Measurements from ENCODE around the gene HOXC10. TPM values are rescaled to one million over a fixed set of nuclear protein-coding genes. Genes with fewer than 3 reads are reported as not detected.

The HOXC10 gene
- total and polyA plus RNA-seq, 2 donors (not counting 1 experiment from before 2014, with no cell fraction given): not detected

DNA sequence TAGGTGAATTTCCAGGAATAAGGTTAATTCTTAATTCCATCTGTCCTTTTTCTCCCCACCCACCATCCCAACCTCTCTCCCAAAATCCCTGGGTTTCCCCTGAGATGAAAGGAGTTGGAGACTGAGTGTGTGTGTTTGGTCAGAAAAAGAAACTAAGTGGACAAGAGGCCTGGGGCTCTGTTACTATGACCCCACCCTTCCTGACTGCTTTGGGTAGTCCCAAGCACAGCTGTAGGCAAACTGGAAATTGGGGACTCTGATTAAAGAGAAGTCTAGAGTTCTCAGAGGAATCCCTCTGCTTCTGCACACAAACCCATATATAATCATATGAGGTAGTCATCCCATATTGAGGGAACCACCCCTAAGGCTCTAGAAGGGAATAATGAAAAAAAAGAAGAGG lies 37.2 kb upstream of the HOXC10 start:
- DNase-seq (no peak), ATAC-seq (ENCODE audit: low read depth) (no peak)
- intact Hi-C loops (cut with micrococcal nuclease): no loop called here
- H3K4me3 Mint-ChIP-seq: no peak overlapping the region
- H3K4me1 ChIP-seq (ENCODE audit: control insufficient read depth in 2 of 2, insufficient read depth in 2 of 2, low read length in 2 of 2): peaks cover 5 to 33% of the 10 kb centered on the region in 2 donors
- H3K4me1 Mint-ChIP-seq: peaks cover 5% of the 10 kb centered on the region
- H3K9me3 ChIP-seq (ENCODE audit: control extremely low read depth in 1 of 3, control insufficient read depth in 2 of 3, insufficient read depth in 1 of 3, low read length in 2 of 3): peaks cover 0 to 51% (median 4%) of the 10 kb centered on the region in 3 donors
- H3K27me3 ChIP-seq (replicated peaks in 1 of 4; ENCODE audit: control extremely low read depth in 1 of 4, control insufficient read depth in 3 of 4, insufficient read depth in 4 of 4, low read length in 3 of 4): peaks cover 0 to 98% (median 84%) of the 10 kb centered on the region in 4 experiments
- ChIA-PET POLR2A (no interaction called here), CTCF (no interaction called here)
- no peaks in the 10 kb centered on the region for H3K36me3 ChIP-seq (replicated peaks in 1 of 2; ENCODE audit: control extremely low read depth in 1 of 2, control insufficient read depth in 1 of 2, extremely low read depth in 1 of 2, insufficient read depth in 2 of 2, low read length in 1 of 2)
- H3K4me2 ChIP-seq (replicated peaks; ENCODE audit: low read depth, low read length, poor library complexity, severe bottlenecking): no peak overlapping the region
- no peaks in the 10 kb centered on the region for H3K79me2 ChIP-seq (ENCODE audit: control insufficient read depth, insufficient read depth, low read length)
- TF ChIP-seq, protein P1, sequence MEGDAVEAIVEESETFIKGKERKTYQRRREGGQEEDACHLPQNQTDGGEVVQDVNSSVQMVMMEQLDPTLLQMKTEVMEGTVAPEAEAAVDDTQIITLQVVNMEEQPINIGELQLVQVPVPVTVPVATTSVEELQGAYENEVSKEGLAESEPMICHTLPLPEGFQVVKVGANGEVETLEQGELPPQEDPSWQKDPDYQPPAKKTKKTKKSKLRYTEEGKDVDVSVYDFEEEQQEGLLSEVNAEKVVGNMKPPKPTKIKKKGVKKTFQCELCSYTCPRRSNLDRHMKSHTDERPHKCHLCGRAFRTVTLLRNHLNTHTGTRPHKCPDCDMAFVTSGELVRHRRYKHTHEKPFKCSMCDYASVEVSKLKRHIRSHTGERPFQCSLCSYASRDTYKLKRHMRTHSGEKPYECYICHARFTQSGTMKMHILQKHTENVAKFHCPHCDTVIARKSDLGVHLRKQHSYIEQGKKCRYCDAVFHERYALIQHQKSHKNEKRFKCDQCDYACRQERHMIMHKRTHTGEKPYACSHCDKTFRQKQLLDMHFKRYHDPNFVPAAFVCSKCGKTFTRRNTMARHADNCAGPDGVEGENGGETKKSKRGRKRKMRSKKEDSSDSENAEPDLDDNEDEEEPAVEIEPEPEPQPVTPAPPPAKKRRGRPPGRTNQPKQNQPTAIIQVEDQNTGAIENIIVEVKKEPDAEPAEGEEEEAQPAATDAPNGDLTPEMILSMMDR (IDR thresholded peaks at IDR 0.05): no peak
- no peak for TF ChIP-seq EZH2 (IDR thresholded peaks at IDR 0.05; ENCODE audit: borderline replicate concordance, insufficient read depth, low read depth, low read length, poor library complexity, severe bottlenecking)
- H2AFZ ChIP-seq (ENCODE audit: insufficient read depth, low read depth, low read length, poor library complexity, severe bottlenecking): no peak overlapping the region
- H3K9me3 Mint-ChIP-seq (ENCODE audit: insufficient read depth): no peaks in the 10 kb centered on the region
- no peak overlapping the region for H3K4me3 ChIP-seq (ENCODE audit: control extremely low read depth in 1 of 5, extremely low read depth in 1 of 5, insufficient read depth in 1 of 5, low read depth in 2 of 5, low read length in 4 of 5)
- no peak overlapping the region for H3K27ac Mint-ChIP-seq
- H3K27me3 Mint-ChIP-seq: peaks cover 77% of the 10 kb centered on the region
- no peaks in the 10 kb centered on the region for H4K20me1 ChIP-seq (ENCODE audit: control insufficient read depth, insufficient read depth, low read length, poor library complexity, severe bottlenecking)
- H3K27ac ChIP-seq (ENCODE audit: low read length in 2 of 2): no peak overlapping the region
- no peak overlapping the region for H3K9ac ChIP-seq (ENCODE audit: low read length)

- intact Hi-C loops (cut with micrococcal nuclease): no loop called here
- peaks cover 0 to 99% (median 86%) of the 10 kb centered on the region in 4 experiments for H3K27me3 ChIP-seq (replicated peaks in 1 of 4; ENCODE audit: control extremely low read depth in 1 of 4, control insufficient read depth in 3 of 4, insufficient read depth in 4 of 4, low read length in 3 of 4)
- CTCF ChIA-PET: no interaction called here
- H3K9me3 ChIP-seq (ENCODE audit: control extremely low read depth in 1 of 3, control insufficient read depth in 2 of 3, insufficient read depth in 1 of 3, low read length in 2 of 3): peaks cover 0 to 60% (median 7%) of the 10 kb centered on the region in 3 donors
- no peak overlapping the region for H2AFZ ChIP-seq (ENCODE audit: insufficient read depth, low read depth, low read length, poor library complexity, severe bottlenecking)
- H3K27me3 Mint-ChIP-seq: peaks cover 75% of the 10 kb centered on the region
- POLR2A ChIA-PET: no interaction called here
- H3K9ac ChIP-seq (ENCODE audit: low read length): no peak overlapping the region
- 29% methylated on average over 4 of the region's 9 CpGs for WGBS (ENCODE audit: insufficient coverage)
- H3K79me2 ChIP-seq (ENCODE audit: control insufficient read depth, insufficient read depth, low read length): no peaks in the 10 kb centered on the region
- H3K27ac Mint-ChIP-seq: no peak overlapping the region
- no peak overlapping the region for H3K4me3 ChIP-seq (ENCODE audit: control extremely low read depth in 1 of 5, extremely low read depth in 1 of 5, insufficient read depth in 1 of 5, low read depth in 2 of 5, low read length in 4 of 5)
- no peak for ATAC-seq (ENCODE audit: low read depth)
- peaks cover 5 to 36% of the 10 kb centered on the region in 2 donors for H3K4me1 ChIP-seq (ENCODE audit: control insufficient read depth in 2 of 2, insufficient read depth in 2 of 2, low read length in 2 of 2)
- H3K4me1 Mint-ChIP-seq: peaks cover 5% of the 10 kb centered on the region
- no peaks in the 10 kb centered on the region for H3K9me3 Mint-ChIP-seq (ENCODE audit: insufficient read depth)
- H3K4me3 Mint-ChIP-seq: no peak overlapping the region
- H3K4me2 ChIP-seq (replicated peaks; ENCODE audit: low read depth, low read length, poor library complexity, severe bottlenecking): no peak overlapping the region
- TF ChIP-seq, protein P1 (IDR thresholded peaks at IDR 0.05): no peak
- TF ChIP-seq EZH2 (IDR thresholded peaks at IDR 0.05; ENCODE audit: borderline replicate concordance, insufficient read depth, low read depth, low read length, poor library complexity, severe bottlenecking): no peak
- H3K36me3 ChIP-seq (replicated peaks in 1 of 2; ENCODE audit: control extremely low read depth in 1 of 2, control insufficient read depth in 1 of 2, extremely low read depth in 1 of 2, insufficient read depth in 2 of 2, low read length in 1 of 2): no peaks in the 10 kb centered on the region
- DNase-seq: no peak
- H3K27ac ChIP-seq (ENCODE audit: low read length in 2 of 2): no peak overlapping the region
- no peaks in the 10 kb centered on the region for H4K20me1 ChIP-seq (ENCODE audit: control insufficient read depth, insufficient read depth, low read length, poor library complexity, severe bottlenecking)
These were observed 36.0 kb upstream of the HOXC10 start for GRCh38 chr12:53948650-53949593.
